Adrenal gland (tissue), 5 donors: ENCODE measurements around the gene MBOAT7.

Experiments
- POLR2A ChIP-seq, 2 donors: fragments of 450-650 bp; IDR thresholded peaks; one replicate each; pipeline ENCODE4 v1.6.1; 2017; ENCODE audit warnings: antibody characterized with exemption in 2 of 2, mild to moderate bottlenecking in 2 of 2, moderate library complexity in 1 of 2
- TF ChIP-seq, protein P1 (sequence below), 6 experiments: fragments of 450-650 bp in 4 of 6; fragments of 200-600 bp in 2 of 6; sonication (generic) in 1 of 6; IDR thresholded peaks; 1 replicate in 5 of 6; 2 replicates in 1 of 6; pipeline versions ENCODE4 v1.5.1 to v1.8.0; 2016 to 2021; ENCODE audit warnings: antibody characterized with exemption in 6 of 6, mild to moderate bottlenecking in 2 of 6, moderate library complexity in 1 of 6
- donor health status: DM: no; HTN: no; CAD: no.

DNA sequence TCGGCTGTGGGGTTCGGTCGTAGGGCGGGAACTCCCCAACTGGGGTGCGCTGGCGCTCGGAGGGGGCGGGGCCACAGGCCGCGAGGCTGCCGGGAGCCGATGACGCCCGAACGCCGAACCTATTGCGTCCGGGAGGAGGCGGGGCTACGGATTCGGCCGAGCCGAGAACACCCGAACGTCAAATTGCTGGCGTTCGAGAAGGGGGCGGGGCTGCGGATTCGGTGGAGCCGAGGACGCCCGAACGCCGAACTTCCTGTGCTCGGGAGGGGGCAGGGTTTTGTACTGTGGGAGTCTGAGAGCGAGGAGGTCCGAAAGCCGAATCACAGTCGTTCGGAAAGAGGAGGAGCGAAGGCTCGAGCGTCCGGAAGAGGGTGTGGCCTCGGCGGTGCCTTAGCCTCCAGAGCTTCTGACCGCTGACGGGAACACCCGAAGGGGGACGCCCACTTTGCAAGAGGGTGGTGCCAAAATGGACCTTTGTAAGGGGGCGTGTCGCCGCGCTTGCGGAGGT is 1.2 kb upstream of the MBOAT7 start:
- TF ChIP-seq, protein P1, sequence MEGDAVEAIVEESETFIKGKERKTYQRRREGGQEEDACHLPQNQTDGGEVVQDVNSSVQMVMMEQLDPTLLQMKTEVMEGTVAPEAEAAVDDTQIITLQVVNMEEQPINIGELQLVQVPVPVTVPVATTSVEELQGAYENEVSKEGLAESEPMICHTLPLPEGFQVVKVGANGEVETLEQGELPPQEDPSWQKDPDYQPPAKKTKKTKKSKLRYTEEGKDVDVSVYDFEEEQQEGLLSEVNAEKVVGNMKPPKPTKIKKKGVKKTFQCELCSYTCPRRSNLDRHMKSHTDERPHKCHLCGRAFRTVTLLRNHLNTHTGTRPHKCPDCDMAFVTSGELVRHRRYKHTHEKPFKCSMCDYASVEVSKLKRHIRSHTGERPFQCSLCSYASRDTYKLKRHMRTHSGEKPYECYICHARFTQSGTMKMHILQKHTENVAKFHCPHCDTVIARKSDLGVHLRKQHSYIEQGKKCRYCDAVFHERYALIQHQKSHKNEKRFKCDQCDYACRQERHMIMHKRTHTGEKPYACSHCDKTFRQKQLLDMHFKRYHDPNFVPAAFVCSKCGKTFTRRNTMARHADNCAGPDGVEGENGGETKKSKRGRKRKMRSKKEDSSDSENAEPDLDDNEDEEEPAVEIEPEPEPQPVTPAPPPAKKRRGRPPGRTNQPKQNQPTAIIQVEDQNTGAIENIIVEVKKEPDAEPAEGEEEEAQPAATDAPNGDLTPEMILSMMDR (IDR thresholded peaks at IDR 0.05): no peak
- TF ChIP-seq POLR2A (IDR thresholded peaks at IDR 0.05): no peak
